ENCODE measurements around the gene LVRN.
"Not testable (repeated sequence)": the region's sequence is repeated elsewhere in the genome, so short reads cannot be mapped to it uniquely, and the experiment has no call there.

The LVRN gene

DNA sequence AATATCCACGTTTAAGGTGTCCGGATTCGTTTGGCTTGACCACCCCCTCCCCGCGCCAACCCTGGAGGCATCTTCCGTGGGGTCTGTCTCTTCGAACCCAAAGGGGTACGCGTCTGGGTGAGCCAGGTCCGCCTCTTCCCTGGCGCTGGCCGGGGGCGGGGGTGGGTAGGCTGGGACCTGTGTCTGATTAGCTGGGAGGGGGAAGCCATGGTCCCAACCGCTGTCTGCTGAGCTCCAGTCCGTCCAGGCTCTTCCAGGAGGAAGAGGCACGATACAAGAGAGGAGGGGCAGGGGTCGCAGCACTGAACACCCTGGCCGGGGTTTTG lies at the start of gene LVRN:
Gene LVRN (plus strand): TSS at position 237 of the 326 bp plus-strand sequence. CDS start 143 bp downstream, outside the sequence.
- no peaks in the 10 kb centered on the region for H3K27me3 ChIP-seq (ENCODE audit: control insufficient read depth, insufficient read depth, low read length)
- no peaks in the 10 kb centered on the region for H3K36me3 ChIP-seq (ENCODE audit: control insufficient read depth, insufficient read depth, low read length)
- H3K27ac ChIP-seq: no peak within 1 kb of the TSS
- H3K9me3 ChIP-seq (ENCODE audit: control insufficient read depth, low read length): no peaks in the 10 kb centered on the region
- TF ChIP-seq, protein P1, sequence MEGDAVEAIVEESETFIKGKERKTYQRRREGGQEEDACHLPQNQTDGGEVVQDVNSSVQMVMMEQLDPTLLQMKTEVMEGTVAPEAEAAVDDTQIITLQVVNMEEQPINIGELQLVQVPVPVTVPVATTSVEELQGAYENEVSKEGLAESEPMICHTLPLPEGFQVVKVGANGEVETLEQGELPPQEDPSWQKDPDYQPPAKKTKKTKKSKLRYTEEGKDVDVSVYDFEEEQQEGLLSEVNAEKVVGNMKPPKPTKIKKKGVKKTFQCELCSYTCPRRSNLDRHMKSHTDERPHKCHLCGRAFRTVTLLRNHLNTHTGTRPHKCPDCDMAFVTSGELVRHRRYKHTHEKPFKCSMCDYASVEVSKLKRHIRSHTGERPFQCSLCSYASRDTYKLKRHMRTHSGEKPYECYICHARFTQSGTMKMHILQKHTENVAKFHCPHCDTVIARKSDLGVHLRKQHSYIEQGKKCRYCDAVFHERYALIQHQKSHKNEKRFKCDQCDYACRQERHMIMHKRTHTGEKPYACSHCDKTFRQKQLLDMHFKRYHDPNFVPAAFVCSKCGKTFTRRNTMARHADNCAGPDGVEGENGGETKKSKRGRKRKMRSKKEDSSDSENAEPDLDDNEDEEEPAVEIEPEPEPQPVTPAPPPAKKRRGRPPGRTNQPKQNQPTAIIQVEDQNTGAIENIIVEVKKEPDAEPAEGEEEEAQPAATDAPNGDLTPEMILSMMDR (IDR thresholded peaks at IDR 0.05): no peak
- H3K79me2 ChIP-seq: no peaks in the 10 kb centered on the region
- peak within 1 kb of the TSS; percentile 73 for H3K4me2 ChIP-seq (ENCODE audit: low read length)
- no peaks in the 10 kb centered on the region for H3K4me1 ChIP-seq
- no peak within 1 kb of the TSS for H3K9ac ChIP-seq
- peak within 1 kb of the TSS; percentile 46 for H3K4me3 ChIP-seq (ENCODE audit: low read depth, low read length)
- peak within 1 kb of the TSS; percentile 69 for H2AFZ ChIP-seq

- not testable (repeated sequence) for H3K27ac ChIP-seq; H3K4me3 ChIP-seq (ENCODE audit: low read depth, low read length); H3K4me2 ChIP-seq (ENCODE audit: low read length); H3K9me3 ChIP-seq (ENCODE audit: control insufficient read depth, low read length); H3K79me2 ChIP-seq; H3K4me1 ChIP-seq; H3K9ac ChIP-seq; H3K27me3 ChIP-seq (ENCODE audit: control insufficient read depth, insufficient read depth, low read length); H3K36me3 ChIP-seq (ENCODE audit: control insufficient read depth, insufficient read depth, low read length)
- peak overlapping the region; percentile 13 for H2AFZ ChIP-seq
Measured at GRCh38 chr5:115913623-115914400, 48.5 kb upstream of the LVRN start.

DNA sequence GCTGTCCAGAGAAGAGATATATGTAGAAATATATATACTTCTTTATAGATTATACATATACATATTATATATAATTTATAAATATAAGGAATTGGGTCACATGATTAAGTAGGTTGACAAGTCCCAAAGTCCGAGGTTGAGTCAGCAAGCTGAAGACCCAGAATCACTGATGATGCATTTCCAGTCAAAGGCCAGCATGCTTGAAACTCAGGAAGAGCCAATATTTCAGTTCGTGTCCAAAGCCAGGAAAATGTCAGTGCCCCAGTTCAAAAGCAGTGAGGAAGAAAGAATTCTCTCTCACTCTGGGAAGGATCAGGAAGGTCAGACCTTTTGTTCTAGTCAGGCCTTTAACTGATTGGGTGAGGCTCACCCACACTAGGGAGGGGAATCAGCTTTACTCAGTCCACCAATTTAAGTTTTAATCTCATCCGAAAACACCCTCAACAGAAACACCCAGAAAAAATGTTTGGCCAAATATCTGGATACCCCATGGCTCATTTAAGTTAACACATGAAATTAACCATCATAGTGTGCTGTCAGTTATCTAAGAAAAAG lies 42.0 kb upstream of the LVRN start:
- Histone ChIP-seq H3K36me3 (ENCODE audit: control insufficient read depth, insufficient read depth, low read length) (no peaks in the 10 kb centered on the region), H3K79me2 (no peaks in the 10 kb centered on the region), H3K27ac (no peak overlapping the region), H3K4me2 (ENCODE audit: low read length) (no peak overlapping the region), H3K4me1 (no peaks in the 10 kb centered on the region), H3K4me3 (ENCODE audit: low read depth, low read length) (no peak overlapping the region), H2AFZ (no peak overlapping the region), H3K9ac (no peak overlapping the region), H3K27me3 (ENCODE audit: control insufficient read depth, insufficient read depth, low read length) (no peaks in the 10 kb centered on the region), H3K9me3 (ENCODE audit: control insufficient read depth, low read length) (no peaks in the 10 kb centered on the region)
- TF ChIP-seq, protein P1 (IDR thresholded peaks at IDR 0.05): no peak

GRCh38 chr5:115928578-115929407 lies 33.5 kb upstream of the LVRN start:
- H3K9ac ChIP-seq; H2AFZ ChIP-seq; H3K79me2 ChIP-seq; H3K4me3 ChIP-seq (ENCODE audit: low read depth, low read length); H3K36me3 ChIP-seq (ENCODE audit: control insufficient read depth, insufficient read depth, low read length); H3K27ac ChIP-seq; H3K27me3 ChIP-seq (ENCODE audit: control insufficient read depth, insufficient read depth, low read length); H3K4me1 ChIP-seq; H3K4me2 ChIP-seq (ENCODE audit: low read length); H3K9me3 ChIP-seq (ENCODE audit: control insufficient read depth, low read length): not testable (repeated sequence)

DNA sequence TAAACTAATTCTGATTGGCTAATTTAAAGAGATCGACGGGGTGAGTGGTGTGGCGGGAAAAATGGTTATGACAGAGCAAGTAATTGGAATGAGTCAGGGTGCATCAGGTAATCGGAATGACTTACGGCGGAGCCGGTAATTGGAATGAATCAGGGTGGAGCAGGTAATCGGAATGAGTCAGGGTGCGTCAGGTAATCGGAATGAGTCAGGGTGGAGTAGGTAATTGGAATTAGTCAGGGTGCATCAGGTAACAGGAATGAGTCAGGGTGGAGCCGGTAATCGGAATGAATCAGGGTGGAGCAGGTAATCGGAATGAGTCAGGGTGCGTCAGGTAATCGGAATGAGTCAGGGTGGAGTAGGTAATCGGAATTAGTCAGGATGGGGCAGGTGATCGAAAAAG lies 32.1 kb upstream of the LVRN start:
- H3K4me3 ChIP-seq (ENCODE audit: low read depth, low read length); H3K36me3 ChIP-seq (ENCODE audit: control insufficient read depth, insufficient read depth, low read length); H3K4me1 ChIP-seq; H3K4me2 ChIP-seq (ENCODE audit: low read length); H3K79me2 ChIP-seq; H3K27ac ChIP-seq; H2AFZ ChIP-seq; H3K9me3 ChIP-seq (ENCODE audit: control insufficient read depth, low read length); H3K9ac ChIP-seq; H3K27me3 ChIP-seq (ENCODE audit: control insufficient read depth, insufficient read depth, low read length): not testable (repeated sequence)
